Measurements from ENCODE around the gene XPNPEP1.

The XPNPEP1 gene

DNA sequence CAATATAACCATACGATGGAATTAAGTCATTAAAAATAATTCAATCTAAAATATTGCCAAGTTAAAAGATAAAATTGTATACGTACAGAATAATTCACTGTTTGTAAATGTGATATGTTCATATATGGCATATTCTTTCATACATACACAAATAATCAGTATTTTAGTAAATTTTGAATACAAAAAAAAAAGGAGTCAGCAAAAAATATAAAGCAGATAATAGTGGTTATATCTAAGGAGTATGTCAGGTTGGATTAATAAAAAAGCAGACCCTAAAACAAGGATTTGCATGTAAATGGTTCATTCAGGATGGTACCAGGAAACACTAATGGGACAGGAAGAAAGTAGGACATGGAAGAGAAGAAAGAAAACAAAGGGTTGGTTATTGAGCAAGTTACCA lies 59.5 kb downstream of the XPNPEP1 start:
- no peak for ATAC-seq
- TF ChIP-seq GLIS3 (CRISPR knock-in tag; IDR thresholded peaks at IDR 0.05) (no peak), ESRRG (CRISPR knock-in tag; IDR thresholded peaks at IDR 0.05) (no peak), ISL1 (CRISPR knock-in tag; IDR thresholded peaks at IDR 0.05) (no peak)

DNA sequence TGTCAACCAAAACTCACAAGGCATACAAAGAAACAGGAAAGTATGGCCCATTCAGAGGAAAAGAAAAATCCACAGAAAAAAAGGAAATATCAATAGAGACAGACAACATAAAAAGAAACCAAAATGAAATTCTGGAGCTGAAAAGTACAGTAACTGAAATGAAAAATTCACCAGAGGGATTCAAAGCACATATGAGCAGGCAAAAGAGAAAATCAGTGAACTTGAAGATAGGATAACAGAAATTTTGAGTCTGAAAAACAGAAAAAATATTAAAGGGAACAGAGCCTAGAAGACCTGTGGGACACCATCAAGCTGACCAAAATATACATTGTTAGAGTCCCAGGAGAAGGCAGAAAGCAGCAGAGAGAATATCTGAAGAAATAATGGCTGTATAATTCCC lies 60.6 kb downstream of the XPNPEP1 start:
- no peak for ATAC-seq
- TF ChIP-seq ARNTL (CRISPR knock-in tag; IDR thresholded peaks at IDR 0.05; ENCODE audit: borderline replicate concordance, low read depth) (no peak), ZFP30 (CRISPR knock-in tag; IDR thresholded peaks at IDR 0.05) (peak; percentile 91), TCF4 (CRISPR knock-in tag; IDR thresholded peaks at IDR 0.05; ENCODE audit: borderline replicate concordance) (no peak), ZNF565 (CRISPR knock-in tag; conservative IDR thresholded peaks at IDR 0.05; ENCODE audit: low read depth) (no peak)
- TF ChIP-seq, protein P1, sequence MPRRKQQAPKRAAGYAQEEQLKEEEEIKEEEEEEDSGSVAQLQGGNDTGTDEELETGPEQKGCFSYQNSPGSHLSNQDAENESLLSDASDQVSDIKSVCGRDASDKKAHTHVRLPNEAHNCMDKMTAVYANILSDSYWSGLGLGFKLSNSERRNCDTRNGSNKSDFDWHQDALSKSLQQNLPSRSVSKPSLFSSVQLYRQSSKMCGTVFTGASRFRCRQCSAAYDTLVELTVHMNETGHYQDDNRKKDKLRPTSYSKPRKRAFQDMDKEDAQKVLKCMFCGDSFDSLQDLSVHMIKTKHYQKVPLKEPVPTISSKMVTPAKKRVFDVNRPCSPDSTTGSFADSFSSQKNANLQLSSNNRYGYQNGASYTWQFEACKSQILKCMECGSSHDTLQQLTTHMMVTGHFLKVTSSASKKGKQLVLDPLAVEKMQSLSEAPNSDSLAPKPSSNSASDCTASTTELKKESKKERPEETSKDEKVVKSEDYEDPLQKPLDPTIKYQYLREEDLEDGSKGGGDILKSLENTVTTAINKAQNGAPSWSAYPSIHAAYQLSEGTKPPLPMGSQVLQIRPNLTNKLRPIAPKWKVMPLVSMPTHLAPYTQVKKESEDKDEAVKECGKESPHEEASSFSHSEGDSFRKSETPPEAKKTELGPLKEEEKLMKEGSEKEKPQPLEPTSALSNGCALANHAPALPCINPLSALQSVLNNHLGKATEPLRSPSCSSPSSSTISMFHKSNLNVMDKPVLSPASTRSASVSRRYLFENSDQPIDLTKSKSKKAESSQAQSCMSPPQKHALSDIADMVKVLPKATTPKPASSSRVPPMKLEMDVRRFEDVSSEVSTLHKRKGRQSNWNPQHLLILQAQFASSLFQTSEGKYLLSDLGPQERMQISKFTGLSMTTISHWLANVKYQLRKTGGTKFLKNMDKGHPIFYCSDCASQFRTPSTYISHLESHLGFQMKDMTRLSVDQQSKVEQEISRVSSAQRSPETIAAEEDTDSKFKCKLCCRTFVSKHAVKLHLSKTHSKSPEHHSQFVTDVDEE (CRISPR knock-in tag; IDR thresholded peaks at IDR 0.05) = no peak

DNA sequence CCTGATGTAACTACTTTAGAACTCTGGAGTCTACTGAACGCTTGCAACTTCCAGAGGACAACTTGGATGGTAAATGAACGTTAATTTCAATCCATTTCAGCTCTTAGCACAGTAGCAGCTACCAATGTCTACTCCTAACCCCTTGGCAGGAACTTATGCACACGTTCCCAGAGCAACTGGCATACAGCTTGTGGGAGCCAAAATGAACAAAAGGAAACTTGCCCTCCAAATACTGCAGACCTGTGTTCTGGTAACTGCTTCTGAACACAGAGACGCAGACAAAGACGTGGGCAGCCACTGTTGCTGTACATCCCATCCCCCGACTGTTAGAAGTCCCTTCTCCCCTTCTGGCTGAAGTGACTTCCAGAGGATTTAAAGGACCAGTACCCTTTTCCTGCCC lies 61.3 kb downstream of the XPNPEP1 start:
- ATAC-seq = no peak
- TF ChIP-seq OSR1 (CRISPR knock-in tag; IDR thresholded peaks at IDR 0.05) = no peak
- TF ChIP-seq ZNF565 (CRISPR knock-in tag; conservative IDR thresholded peaks at IDR 0.05; ENCODE audit: low read depth) = no peak
- TF ChIP-seq BACH2 (CRISPR knock-in tag; IDR thresholded peaks at IDR 0.05; ENCODE audit: borderline replicate concordance) = no peak
- no peak for TF ChIP-seq ZFP3 (CRISPR knock-in tag; IDR thresholded peaks at IDR 0.05)
- no peak for TF ChIP-seq ISL1 (CRISPR knock-in tag; IDR thresholded peaks at IDR 0.05)
- TF ChIP-seq RARB (CRISPR knock-in tag; IDR thresholded peaks at IDR 0.05) = no peak

DNA sequence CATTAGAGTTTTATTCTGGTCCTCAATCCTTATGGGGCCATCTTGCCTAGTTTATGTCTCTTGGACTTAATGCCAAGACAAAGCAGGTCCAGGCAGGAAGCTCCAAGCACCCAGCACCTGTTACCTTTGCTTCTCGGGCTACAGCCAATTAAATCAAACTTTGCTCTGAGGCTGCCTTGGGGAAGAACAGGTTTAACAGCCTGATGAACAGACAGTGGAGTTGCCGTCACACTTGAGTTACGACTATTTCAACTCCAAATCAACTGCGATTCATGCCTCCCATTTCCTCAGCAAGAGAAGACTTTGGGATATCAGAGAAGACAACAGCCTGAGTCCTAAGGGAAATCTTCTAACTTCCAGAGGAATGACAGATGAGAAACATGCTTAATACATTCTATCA lies 62.2 kb downstream of the XPNPEP1 start:
- no peak for TF ChIP-seq ESRRG (CRISPR knock-in tag; IDR thresholded peaks at IDR 0.05)
- TF ChIP-seq CSDC2 (CRISPR knock-in tag; IDR thresholded peaks at IDR 0.05) = no peak
- TF ChIP-seq BACH2 (CRISPR knock-in tag; IDR thresholded peaks at IDR 0.05; ENCODE audit: borderline replicate concordance) = no peak
- TF ChIP-seq ZNF8 (CRISPR knock-in tag; IDR thresholded peaks at IDR 0.05) = no peak
- no peak for TF ChIP-seq TCF4 (CRISPR knock-in tag; IDR thresholded peaks at IDR 0.05; ENCODE audit: borderline replicate concordance)
- no peak for TF ChIP-seq ZFP3 (CRISPR knock-in tag; IDR thresholded peaks at IDR 0.05)
- ATAC-seq = no peak

DNA sequence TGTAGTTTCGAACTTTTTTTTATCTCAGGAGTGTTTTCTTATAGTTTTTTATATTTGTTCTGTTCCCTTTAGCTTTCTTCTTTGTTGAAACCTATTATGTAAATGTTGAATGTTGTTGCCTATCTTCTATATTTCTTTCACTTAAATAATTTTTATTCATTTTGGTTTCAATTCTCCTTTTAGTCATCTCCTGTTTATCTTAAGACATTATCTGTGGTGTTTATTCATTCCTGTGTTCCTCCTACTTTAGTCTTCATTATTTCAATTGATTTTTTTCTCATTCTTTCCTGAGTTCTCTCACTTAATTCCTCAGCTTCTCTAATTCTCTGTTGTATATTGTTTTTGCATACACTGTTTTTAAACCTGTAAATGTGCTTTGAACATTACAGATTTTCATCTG lies 64.1 kb downstream of the XPNPEP1 start:
- ATAC-seq = no peak
- no peak for TF ChIP-seq BACH2 (CRISPR knock-in tag; IDR thresholded peaks at IDR 0.05; ENCODE audit: borderline replicate concordance)
- TF ChIP-seq ZNF565 (CRISPR knock-in tag; conservative IDR thresholded peaks at IDR 0.05; ENCODE audit: low read depth) = no peak
- TF ChIP-seq ARNTL (CRISPR knock-in tag; IDR thresholded peaks at IDR 0.05; ENCODE audit: borderline replicate concordance, low read depth) = no peak
- TF ChIP-seq, protein P2, sequence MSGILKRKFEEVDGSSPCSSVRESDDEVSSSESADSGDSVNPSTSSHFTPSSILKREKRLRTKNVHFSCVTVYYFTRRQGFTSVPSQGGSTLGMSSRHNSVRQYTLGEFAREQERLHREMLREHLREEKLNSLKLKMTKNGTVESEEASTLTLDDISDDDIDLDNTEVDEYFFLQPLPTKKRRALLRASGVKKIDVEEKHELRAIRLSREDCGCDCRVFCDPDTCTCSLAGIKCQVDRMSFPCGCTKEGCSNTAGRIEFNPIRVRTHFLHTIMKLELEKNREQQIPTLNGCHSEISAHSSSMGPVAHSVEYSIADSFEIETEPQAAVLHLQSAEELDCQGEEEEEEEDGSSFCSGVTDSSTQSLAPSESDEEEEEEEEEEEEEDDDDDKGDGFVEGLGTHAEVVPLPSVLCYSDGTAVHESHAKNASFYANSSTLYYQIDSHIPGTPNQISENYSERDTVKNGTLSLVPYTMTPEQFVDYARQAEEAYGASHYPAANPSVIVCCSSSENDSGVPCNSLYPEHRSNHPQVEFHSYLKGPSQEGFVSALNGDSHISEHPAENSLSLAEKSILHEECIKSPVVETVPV (CRISPR knock-in tag; IDR thresholded peaks at IDR 0.05) = no peak
- TF ChIP-seq, protein P3, sequence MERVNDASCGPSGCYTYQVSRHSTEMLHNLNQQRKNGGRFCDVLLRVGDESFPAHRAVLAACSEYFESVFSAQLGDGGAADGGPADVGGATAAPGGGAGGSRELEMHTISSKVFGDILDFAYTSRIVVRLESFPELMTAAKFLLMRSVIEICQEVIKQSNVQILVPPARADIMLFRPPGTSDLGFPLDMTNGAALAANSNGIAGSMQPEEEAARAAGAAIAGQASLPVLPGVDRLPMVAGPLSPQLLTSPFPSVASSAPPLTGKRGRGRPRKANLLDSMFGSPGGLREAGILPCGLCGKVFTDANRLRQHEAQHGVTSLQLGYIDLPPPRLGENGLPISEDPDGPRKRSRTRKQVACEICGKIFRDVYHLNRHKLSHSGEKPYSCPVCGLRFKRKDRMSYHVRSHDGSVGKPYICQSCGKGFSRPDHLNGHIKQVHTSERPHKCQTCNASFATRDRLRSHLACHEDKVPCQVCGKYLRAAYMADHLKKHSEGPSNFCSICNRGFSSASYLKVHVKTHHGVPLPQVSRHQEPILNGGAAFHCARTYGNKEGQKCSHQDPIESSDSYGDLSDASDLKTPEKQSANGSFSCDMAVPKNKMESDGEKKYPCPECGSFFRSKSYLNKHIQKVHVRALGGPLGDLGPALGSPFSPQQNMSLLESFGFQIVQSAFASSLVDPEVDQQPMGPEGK (CRISPR knock-in tag; IDR thresholded peaks at IDR 0.05; ENCODE audit: borderline replicate concordance) = no peak
- TF ChIP-seq, protein P4, sequence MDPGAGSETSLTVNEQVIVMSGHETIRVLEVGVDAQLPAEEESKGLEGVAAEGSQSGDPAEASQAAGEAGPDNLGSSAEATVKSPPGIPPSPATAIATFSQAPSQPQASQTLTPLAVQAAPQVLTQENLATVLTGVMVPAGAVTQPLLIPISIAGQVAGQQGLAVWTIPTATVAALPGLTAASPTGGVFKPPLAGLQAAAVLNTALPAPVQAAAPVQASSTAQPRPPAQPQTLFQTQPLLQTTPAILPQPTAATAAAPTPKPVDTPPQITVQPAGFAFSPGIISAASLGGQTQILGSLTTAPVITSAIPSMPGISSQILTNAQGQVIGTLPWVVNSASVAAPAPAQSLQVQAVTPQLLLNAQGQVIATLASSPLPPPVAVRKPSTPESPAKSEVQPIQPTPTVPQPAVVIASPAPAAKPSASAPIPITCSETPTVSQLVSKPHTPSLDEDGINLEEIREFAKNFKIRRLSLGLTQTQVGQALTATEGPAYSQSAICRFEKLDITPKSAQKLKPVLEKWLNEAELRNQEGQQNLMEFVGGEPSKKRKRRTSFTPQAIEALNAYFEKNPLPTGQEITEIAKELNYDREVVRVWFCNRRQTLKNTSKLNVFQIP (CRISPR knock-in tag; IDR thresholded peaks at IDR 0.05; ENCODE audit: borderline replicate concordance, low read depth) = no peak
- TF ChIP-seq, protein P5, sequence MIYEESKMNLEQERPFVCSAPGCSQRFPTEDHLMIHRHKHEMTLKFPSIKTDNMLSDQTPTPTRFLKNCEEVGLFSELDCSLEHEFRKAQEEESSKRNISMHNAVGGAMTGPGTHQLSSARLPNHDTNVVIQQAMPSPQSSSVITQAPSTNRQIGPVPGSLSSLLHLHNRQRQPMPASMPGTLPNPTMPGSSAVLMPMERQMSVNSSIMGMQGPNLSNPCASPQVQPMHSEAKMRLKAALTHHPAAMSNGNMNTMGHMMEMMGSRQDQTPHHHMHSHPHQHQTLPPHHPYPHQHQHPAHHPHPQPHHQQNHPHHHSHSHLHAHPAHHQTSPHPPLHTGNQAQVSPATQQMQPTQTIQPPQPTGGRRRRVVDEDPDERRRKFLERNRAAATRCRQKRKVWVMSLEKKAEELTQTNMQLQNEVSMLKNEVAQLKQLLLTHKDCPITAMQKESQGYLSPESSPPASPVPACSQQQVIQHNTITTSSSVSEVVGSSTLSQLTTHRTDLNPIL (CRISPR knock-in tag; IDR thresholded peaks at IDR 0.05; ENCODE audit: low read depth) = no peak
- TF ChIP-seq ZFP3 (CRISPR knock-in tag; IDR thresholded peaks at IDR 0.05) = no peak
- TF ChIP-seq CSDC2 (CRISPR knock-in tag; IDR thresholded peaks at IDR 0.05) = no peak
- no peak for TF ChIP-seq ISL1 (CRISPR knock-in tag; IDR thresholded peaks at IDR 0.05)
- no peak for TF ChIP-seq TOX (CRISPR knock-in tag; IDR thresholded peaks at IDR 0.05; ENCODE audit: borderline replicate concordance)
- no peak for TF ChIP-seq ZNF8 (CRISPR knock-in tag; IDR thresholded peaks at IDR 0.05)
- TF ChIP-seq TCF4 (CRISPR knock-in tag; IDR thresholded peaks at IDR 0.05; ENCODE audit: borderline replicate concordance) = no peak
- TF ChIP-seq, protein P1 (CRISPR knock-in tag; IDR thresholded peaks at IDR 0.05) = no peak

All from SK-N-SH treated with all-trans-retinoic acid at 6 μM for 48 hours (cell line).